Measurements from ENCODE around the gene DSTN.
A peak's percentile ranks its signal among the peaks of the same experiment; 100 is the strongest.

The DSTN gene

GRCh38 chr20:17614812-17615644, 45.2 kb downstream of the DSTN start:
- TF ChIP-seq POLR2A (IDR thresholded peaks at IDR 0.05; ENCODE audit: low read length): no peak
- TF ChIP-seq GATA1 (IDR thresholded peaks at IDR 0.05; ENCODE audit: low read depth, low read length): no peak
- no peak for DNase-seq

- DNase-seq: no peak
- TF ChIP-seq POLR2A (IDR thresholded peaks at IDR 0.05; ENCODE audit: low read length): no peak
- no peak for TF ChIP-seq GATA1 (IDR thresholded peaks at IDR 0.05; ENCODE audit: low read depth, low read length)
These were observed 46.0 kb downstream of the DSTN start for GRCh38 chr20:17615645-17616479.

DNA sequence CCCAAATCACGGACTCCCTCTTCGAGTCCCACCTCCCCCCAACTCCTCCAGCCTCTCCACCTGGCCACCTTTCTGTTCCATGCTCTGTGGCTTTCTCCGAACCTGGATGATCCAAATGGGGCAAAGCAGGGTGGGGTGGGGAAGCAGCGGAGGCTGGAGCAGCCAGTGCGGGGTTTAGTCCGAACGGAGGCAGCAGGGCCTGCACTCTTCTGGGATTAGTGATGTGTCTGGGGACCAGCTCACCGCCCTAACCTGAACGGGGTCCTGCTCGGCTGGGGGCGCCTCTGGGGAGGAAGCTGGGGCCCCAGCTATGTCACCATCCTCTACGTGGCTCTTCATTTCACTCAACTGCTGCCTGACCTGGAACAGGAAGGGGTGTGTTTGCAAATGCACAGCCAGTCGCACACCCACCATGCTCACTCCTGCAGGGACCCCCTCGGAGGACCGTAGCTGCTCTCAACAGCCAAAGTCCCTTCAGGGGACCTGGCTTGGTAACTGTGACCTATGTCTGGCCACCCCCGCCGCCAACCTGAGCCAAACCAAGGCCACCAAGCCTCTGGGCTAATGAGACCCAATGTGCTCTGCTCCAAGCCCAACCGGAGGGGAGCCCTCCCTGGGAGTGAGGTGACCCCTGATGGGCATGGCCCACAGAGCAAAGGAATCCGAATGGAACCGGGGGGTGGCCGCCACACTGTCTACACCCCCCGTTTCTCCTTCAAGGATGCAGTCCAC, 46.8 kb downstream of the DSTN start:
- TF ChIP-seq POLR2A (IDR thresholded peaks at IDR 0.05; ENCODE audit: low read length) (no peak), GATA1 (IDR thresholded peaks at IDR 0.05; ENCODE audit: low read depth, low read length) (no peak)

GRCh38 chr20:17617212-17617867, 47.5 kb downstream of the DSTN start:
- peak; percentile 56 to 73 for DNase-seq
- no peak for TF ChIP-seq GATA1 (IDR thresholded peaks at IDR 0.05; ENCODE audit: low read depth, low read length)
- no peak for TF ChIP-seq POLR2A (IDR thresholded peaks at IDR 0.05; ENCODE audit: low read length)

More for the DNA sequence above, 46.8 kb downstream of the DSTN start:
- DNase-seq: no peak

- TF ChIP-seq GATA1 (IDR thresholded peaks at IDR 0.05; ENCODE audit: low read depth, low read length) (no peak), POLR2A (IDR thresholded peaks at IDR 0.05; ENCODE audit: low read length) (no peak)
- DNase-seq: no peak
These were observed 48.2 kb downstream of the DSTN start for GRCh38 chr20:17617868-17618672.

DNA sequence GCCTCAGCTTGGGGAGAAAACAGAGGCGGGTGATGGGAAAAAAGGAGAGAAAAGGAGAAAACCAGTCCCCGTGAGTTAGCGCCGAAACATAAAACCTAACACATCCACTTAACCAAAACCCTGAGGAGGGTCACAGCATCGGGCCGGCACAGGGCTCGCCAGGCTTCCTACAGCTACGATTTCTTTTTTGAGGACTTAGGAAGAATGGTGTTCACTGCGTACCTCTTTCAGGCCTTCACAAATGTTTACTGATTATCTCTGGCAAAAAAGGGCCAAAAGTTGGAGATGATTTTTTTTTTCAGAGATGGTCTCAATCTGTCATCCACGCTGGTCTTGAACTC, 48.8 kb downstream of the DSTN start:
- TF ChIP-seq GATA1 (IDR thresholded peaks at IDR 0.05; ENCODE audit: low read depth, low read length) (no peak), POLR2A (IDR thresholded peaks at IDR 0.05; ENCODE audit: low read length) (no peak)
- DNase-seq: no peak

DNA sequence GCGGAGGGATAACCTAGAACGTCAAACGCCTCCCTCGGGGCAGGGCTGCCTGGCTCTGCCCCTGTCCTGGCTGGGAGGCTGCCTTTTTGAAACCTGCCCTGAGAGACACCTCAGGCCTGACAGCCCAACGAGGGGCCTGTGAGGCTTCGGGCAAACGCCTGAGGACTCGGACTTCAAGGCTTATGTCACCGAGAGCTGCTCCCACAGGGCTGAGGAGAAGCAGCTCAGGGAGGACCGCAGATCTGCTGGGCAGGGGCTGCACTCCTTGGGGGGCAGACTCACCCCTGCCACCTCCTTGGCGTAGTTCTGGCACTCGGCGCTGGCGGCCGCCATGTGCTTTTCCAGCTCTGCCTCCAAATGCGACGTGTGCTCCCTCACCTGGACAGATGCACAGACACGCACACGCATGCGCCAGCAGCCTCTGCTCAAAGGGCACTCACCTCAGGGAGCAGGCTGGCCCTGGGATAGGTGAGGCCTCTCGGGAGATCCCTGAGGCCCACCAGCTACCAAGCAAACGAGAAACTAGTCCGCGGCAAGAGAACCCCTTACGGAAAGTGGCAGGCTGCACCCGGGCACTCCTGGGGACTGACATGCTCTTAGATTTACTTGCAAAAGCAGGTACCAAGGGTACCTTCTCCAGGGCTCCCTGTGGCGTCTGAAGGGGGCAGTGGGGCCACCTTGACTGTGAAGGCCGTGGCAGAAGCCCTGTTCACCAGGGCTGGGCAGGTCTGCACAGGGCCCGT, 49.6 kb downstream of the DSTN start:
- no peak for DNase-seq
- TF ChIP-seq GATA1 (IDR thresholded peaks at IDR 0.05; ENCODE audit: low read depth, low read length) (no peak), POLR2A (IDR thresholded peaks at IDR 0.05; ENCODE audit: low read length) (no peak)

DNA sequence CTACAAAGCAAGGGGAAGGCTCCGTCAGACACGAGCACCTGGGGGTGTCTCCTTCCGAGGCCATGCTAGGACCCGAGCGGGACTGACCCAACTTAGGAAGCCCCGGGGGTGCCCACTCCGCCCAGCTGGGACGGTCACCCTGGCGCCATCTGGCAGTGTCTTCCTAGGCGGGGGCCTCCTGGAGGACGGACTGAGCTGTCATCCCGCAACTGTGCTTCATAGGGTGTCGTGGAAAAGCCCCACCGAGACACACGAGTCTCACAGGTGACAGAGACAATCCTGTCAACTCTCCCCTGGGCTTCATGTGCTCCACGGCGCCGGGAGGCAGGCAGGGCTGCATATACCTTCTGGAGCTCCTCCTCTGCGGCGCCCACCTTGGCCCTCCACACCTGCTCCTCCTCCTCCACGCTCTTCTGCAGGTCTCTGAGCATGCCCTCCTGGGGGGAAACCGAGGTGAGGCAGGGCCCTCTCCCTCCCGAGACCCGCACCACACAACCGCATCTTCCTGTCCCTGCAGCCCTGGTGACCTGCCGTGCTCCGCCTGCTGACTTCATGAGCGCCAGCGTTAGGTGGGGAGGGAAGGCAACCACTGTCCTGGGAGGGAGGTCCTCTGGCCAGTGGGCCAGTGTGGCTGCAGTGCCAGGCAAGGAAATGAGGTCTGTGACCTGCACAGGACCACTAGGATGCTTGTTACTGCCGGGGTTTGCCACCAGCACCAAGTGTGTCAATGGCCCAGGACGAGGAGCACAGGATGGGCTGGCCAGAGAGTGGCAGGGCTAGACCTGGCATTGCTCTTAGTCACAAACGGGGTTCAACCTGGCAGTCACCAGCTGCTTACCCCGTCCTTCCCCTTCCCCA, 50.7 kb downstream of the DSTN start:
- DNase-seq: no peak
- TF ChIP-seq GATA1 (IDR thresholded peaks at IDR 0.05; ENCODE audit: low read depth, low read length): no peak
- no peak for TF ChIP-seq POLR2A (IDR thresholded peaks at IDR 0.05; ENCODE audit: low read length)

GRCh38 chr20:17621229-17621968, 51.5 kb downstream of the DSTN start:
- DNase-seq: no peak
- TF ChIP-seq GATA1 (IDR thresholded peaks at IDR 0.05; ENCODE audit: low read depth, low read length): no peak

DNA sequence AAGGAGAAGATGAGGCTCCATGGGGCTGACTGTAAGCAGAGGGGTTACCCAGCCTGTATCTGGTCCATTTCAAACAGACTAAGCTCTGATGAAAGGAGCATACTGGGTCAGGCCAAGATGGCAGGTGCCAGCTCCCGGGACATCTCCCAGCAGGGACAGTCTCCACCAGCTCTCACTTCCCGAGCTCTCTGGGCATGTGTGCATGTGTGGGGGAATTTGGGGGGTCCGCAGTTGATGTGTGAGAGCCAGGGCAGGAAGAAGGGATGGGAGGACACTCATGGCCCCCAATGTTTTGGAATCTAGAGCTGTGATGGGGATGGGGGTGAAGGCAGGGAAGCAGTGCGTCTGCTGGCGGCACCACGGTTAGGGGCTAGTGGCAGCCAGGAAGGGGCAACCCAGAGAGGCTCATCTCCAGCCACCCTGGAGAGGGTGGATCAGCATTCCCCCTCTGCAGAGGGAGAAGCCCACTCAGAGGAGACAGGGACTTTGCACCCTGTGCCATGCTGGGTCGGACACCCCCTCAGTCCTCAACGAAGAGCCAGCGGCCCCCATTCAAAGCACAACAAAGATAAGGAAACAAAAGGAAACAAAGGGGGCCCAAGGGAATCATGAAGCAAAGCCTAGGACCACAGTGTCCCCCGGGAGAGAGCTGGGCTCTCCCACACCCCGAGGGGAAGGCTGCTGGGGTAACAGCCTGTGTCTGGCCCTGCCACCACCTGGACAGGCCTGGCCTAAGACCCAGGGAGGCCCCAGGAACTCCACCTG, 52.4 kb downstream of the DSTN start:
- no peak for TF ChIP-seq GATA1 (IDR thresholded peaks at IDR 0.05; ENCODE audit: low read depth, low read length)
- no peak for TF ChIP-seq POLR2A (IDR thresholded peaks at IDR 0.05; ENCODE audit: low read length)
- no peak for DNase-seq

Data from erythroblast (primary cell).